HEK293 (cell line): Measurements from ENCODE around the gene PEX11G.

Experiments used
- MYNN ChIP-seq: fragments of 450-650 bp; formaldehyde crosslinking; IDR thresholded peaks from 2 replicates; pipeline ENCODE4 v1.5.1; 2016; ENCODE audit warnings: missing biosample characterization, missing genetic modification characterization, borderline replicate concordance
- OVOL3 ChIP-seq: fragments of 450-650 bp; formaldehyde crosslinking; IDR thresholded peaks from 2 replicates; pipeline ENCODE4 v1.5.1; 2016; ENCODE audit warnings: missing biosample characterization, missing genetic modification characterization

- TF ChIP-seq OVOL3: no peak
- TF ChIP-seq MYNN (tag by site-specific recombination): no peak
These were observed 48.5 kb downstream of the PEX11G start for GRCh38 chr19:7440188-7440975.
